Liver (tissue), 3 donors: Measurements from ENCODE around the gene PEAK3.

Experiments
- CTCF ChIP-seq: fragments of 150-350 bp; IDR thresholded peaks from 2 replicates; pipeline ENCODE4 v1.5.1; 2017; ENCODE audit warnings: improper control_type of control experiment, low read depth, low read length; ENCODE audit not compliant: missing input control
- FOXA1 ChIP-seq: IDR thresholded peaks from 2 replicates; pipeline ENCODE4 v1.6.1; 2016; ENCODE audit warnings: antibody characterized with exemption
- GABPA ChIP-seq, 2 donors: IDR thresholded peaks in 1 of 2; conservative IDR thresholded peaks in 1 of 2; 2 replicates each; pipeline ENCODE4 v1.6.1; 2016; ENCODE audit warnings: antibody characterized with exemption in 2 of 2, mild to moderate bottlenecking in 1 of 2, moderate library complexity in 1 of 2
- RAD21 ChIP-seq, 2 donors: IDR thresholded peaks; 2 replicates each; pipeline ENCODE4 v1.6.1; 2016; ENCODE audit warnings: antibody characterized with exemption in 2 of 2, mild to moderate bottlenecking in 2 of 2
- ZBTB33 ChIP-seq: IDR thresholded peaks from 2 replicates; pipeline ENCODE4 v1.6.1; 2016; ENCODE audit warnings: antibody characterized with exemption
- donor health status: healthy.
- donor health status: healthy.

- TF ChIP-seq FOXA1 (no peak), CTCF (no peak), ZBTB33 (no peak), GABPA (IDR thresholded peaks at IDR 0.05 in 1 of 2, conservative IDR thresholded peaks at IDR 0.05 in 1 of 2) (no peak), RAD21 (IDR thresholded peaks at IDR 0.05) (no peak)
Measured at GRCh38 chr19:2233601-2234280, 48.2 kb downstream of the PEAK3 start.
